K562 (cell line): Measurements from ENCODE around the gene DEDD2. TPM values are rescaled to one million over a fixed set of nuclear protein-coding genes. Genes with fewer than 3 reads are reported as not detected.
A peak's percentile ranks its signal among the peaks of the same experiment; 100 is the strongest.

ENCODE experiments used
- CCNT2 ChIP-seq: IDR thresholded peaks from 2 replicates; pipeline ENCODE4 v1.6.1; 2011; ENCODE audit warnings: borderline replicate concordance, low read depth, mild to moderate bottlenecking, moderate library complexity, mixed read lengths, low read length; ENCODE audit not compliant: insufficient read length; ENCODE audit errors: extremely low read depth
- E2F3 ChIP-seq: fragments of 250-450 bp; sonication (Bioruptor Pico); IDR thresholded peaks from 2 replicates; pipeline ENCODE4 v1.4.0; 2020; ENCODE audit warnings: mild to moderate bottlenecking
- GTF2E2 ChIP-seq: fragments of 200-800 bp; sonication (Bioruptor generic); IDR thresholded peaks from 2 replicates; pipeline ENCODE4 v1.6.1; 2016; ENCODE audit warnings: missing genetic modification characterization, missing compliant biosample characterization
- KDM1A ChIP-seq, 2 experiments: fragments of 450-650 bp; IDR thresholded peaks; 2 replicates each; pipeline ENCODE4 v1.6.1; 2016; ENCODE audit warnings: mild to moderate bottlenecking in 2 of 2
- KDM4B ChIP-seq, 2 experiments: fragments of 450-650 bp in 1 of 2; sonication (generic) in 1 of 2; IDR thresholded peaks; 2 replicates each; pipeline ENCODE4 v1.6.1; 2016 to 2017; ENCODE audit warnings: borderline replicate concordance in 2 of 2, antibody characterized with exemption in 1 of 2, low read depth in 1 of 2, mild to moderate bottlenecking in 1 of 2
- KHSRP ChIP-seq: fragments of 450-650 bp; IDR thresholded peaks from 2 replicates; pipeline ENCODE4 v1.6.1; 2017
- NR2C1 ChIP-seq, 2 experiments: fragments of 450-650 bp; IDR thresholded peaks; 2 replicates each; pipeline ENCODE4 v1.6.1; 2017; ENCODE audit warnings: mild to moderate bottlenecking in 2 of 2, antibody characterized with exemption in 1 of 2, inconsistent platforms in 1 of 2, missing compliant biosample characterization in 1 of 2, missing genetic modification characterization in 1 of 2
- PRMT5 ChIP-seq: sonication (generic); formaldehyde crosslinking; IDR thresholded peaks from 2 replicates; pipeline ENCODE4 v1.5.0; 2020; ENCODE audit warnings: missing genetic modification reagents
- PTRF ChIP-seq: fragments of 450-650 bp; IDR thresholded peaks from 2 replicates; pipeline ENCODE4 v1.6.1; 2016; ENCODE audit warnings: mild to moderate bottlenecking, missing genetic modification characterization, missing compliant biosample characterization
- RBFOX2 ChIP-seq: fragments of 200-400 bp; formaldehyde crosslinking; IDR thresholded peaks from 2 replicates; pipeline ENCODE4 v1.6.1; 2017; ENCODE audit warnings: low read depth, mild to moderate bottlenecking, low read length, moderate library complexity
- RUNX1 ChIP-seq: sonication (generic); IDR thresholded peaks from 2 replicates; pipeline ENCODE4 v1.6.1; 2016; ENCODE audit warnings: antibody characterized with exemption, low read depth
- TCF3 ChIP-seq: sonication (generic); formaldehyde crosslinking; IDR thresholded peaks from 2 replicates; pipeline ENCODE4 v1.4.0; 2020; ENCODE audit warnings: mild to moderate bottlenecking, missing genetic modification reagents
- TRIM28 ChIP-seq: fragments of 450-650 bp; IDR thresholded peaks from 2 replicates; pipeline ENCODE4 v1.6.1; 2017
- U2AF1 ChIP-seq: fragments of 200-400 bp; formaldehyde crosslinking; optimal IDR thresholded peaks from 2 replicates; pipeline ENCODE3; 2017; ENCODE audit warnings: mild to moderate bottlenecking, low read depth, low read length, moderate library complexity
- ZNF12 ChIP-seq: sonication (generic); formaldehyde crosslinking; IDR thresholded peaks from 2 replicates; pipeline ENCODE4 v1.4.0; 2020; ENCODE audit warnings: mild to moderate bottlenecking, missing genetic modification reagents
- ZNF766 ChIP-seq: fragments of 200-800 bp; sonication (Bioruptor generic); conservative IDR thresholded peaks from 2 replicates; pipeline ENCODE4 v1.6.1; 2016; ENCODE audit warnings: missing genetic modification characterization, missing compliant biosample characterization
- polyA plus RNA-seq, 8 experiments: library from polyadenylated mRNA; depleted of rRNA in 4 of 8; stranded (reverse) in 5 of 8; unstranded in 3 of 8; fragments of >200 nt; fragmentation: Nextera tagmentation in 2 of 8; fragmentation: Illumina TruSeq in 1 of 8; extraction: Ambion mirVana in 2 of 8; extraction: Trizol in 1 of 8; gene quantifications; 2 replicates each; pipeline versions ENCODE4 v1.2.1 to v1.2.3, GENCODE V29; 2011 to 2014; ENCODE audit warnings: inconsistent platforms in 1 of 8, missing spikeins in 1 of 8
- total RNA-seq, 7 experiments: library from RNA; depleted of rRNA in 6 of 7; stranded (reverse); fragments of >200 nt in 6 of 7; fragmentation: Illumina TruSeq in 2 of 7; extraction: Trizol in 2 of 7; gene quantifications; 2 replicates each; pipeline versions ENCODE4 v1.2.1 to v1.2.3, GENCODE V29; 2011 to 2021; ENCODE audit warnings: low replicate concordance in 1 of 7
- TF ChIP-seq, protein P1 (sequence below): fragments of 450-650 bp; IDR thresholded peaks from 2 replicates; pipeline ENCODE4 v1.6.1; 2016; ENCODE audit warnings: borderline replicate concordance
- TF ChIP-seq, protein P2 (sequence below): sonication (generic); formaldehyde crosslinking; IDR thresholded peaks from 2 replicates; pipeline ENCODE4 v1.8.1; 2023; ENCODE audit warnings: mild to moderate bottlenecking, missing genetic modification reagents
- TF ChIP-seq, protein P3 (sequence below), 2 experiments: fragments of 250-450 bp in 1 of 2; fragments of 450-650 bp in 1 of 2; sonication (Bioruptor Pico) in 1 of 2; IDR thresholded peaks; 2 replicates each; pipeline versions ENCODE4 v1.6.1 to v1.8.0; 2016 to 2021; ENCODE audit warnings: mild to moderate bottlenecking in 2 of 2, moderate library complexity in 2 of 2, missing compliant biosample characterization in 1 of 2, missing genetic modification characterization in 1 of 2
- TF ChIP-seq, protein P4 (sequence below): fragments of 450-650 bp; formaldehyde crosslinking; IDR thresholded peaks from 2 replicates; pipeline ENCODE4 v1.4.0; 2022; ENCODE audit warnings: mild to moderate bottlenecking, moderate library complexity

DEDD2 gene
- total and polyA plus RNA-seq, 9 of the 15 experiments (the other 6 are each of a cell fraction or from before 2014, with no cell fraction given), result 4.3 to 43.0 (median 29.2) TPM

DNA sequence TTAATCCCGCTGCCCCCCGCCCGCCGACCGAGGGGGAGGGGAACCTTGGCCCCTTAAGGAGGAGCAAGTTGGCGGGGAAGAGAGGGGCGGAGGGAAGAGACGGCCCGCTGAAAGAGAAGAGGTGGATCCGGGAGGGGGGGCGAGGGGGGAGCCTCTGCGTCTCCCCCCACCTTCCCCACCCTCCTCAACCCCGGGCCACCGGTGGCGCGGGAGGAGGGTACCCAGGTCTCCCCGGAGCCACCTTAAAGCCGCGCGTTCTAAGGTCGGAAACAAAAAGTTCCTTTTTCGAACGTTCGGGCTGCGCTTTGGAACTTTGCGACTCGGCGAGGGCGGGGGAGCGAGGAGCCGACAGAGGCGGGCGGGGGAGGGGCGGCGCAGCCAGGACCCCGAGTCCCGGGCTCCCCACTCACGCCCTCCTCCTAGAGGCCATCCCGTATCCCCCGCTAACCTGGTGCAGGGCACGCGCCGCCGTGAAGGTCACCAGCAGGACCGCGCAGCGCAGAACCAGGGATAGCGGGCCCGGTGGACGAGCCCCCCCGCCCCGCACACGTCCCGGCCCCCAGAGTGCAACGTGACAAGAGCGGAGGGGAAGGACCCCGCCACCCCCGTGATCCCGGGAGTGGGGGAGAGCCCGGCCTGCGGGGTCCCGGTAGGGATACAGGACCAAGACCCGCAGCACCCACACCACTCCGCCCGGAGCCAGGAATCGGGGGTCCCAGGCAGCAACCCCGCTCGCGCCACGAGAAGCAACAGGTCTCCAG, 36.8 kb upstream of the DEDD2 start (continued):
- TF ChIP-seq RUNX1 (no peak), U2AF1 (no peak), KHSRP (no peak), CCNT2 (peak; percentile 30), TRIM28 (no peak), PTRF (tag) (no peak), RBFOX2 (no peak), NR2C1 (IDR thresholded peaks at IDR 0.05) (no peak), NR2C1 (tag; IDR thresholded peaks at IDR 0.05) (no peak), TCF3 (CRISPR knock-in tag) (no peak), E2F3 (CRISPR knock-in tag) (no peak), GTF2E2 (tag) (no peak), ZNF766 (CRISPR knock-in tag) (no peak), PRMT5 (CRISPR knock-in tag) (no peak), KDM1A (IDR thresholded peaks at IDR 0.05) (peak in 1 of 2 experiments; percentile 37; a peak in 1 of 4 replicates), ZNF12 (CRISPR knock-in tag) (no peak), KDM4B (IDR thresholded peaks at IDR 0.05; ENCODE audit: borderline replicate concordance in 2 of 2, low read depth in 1 of 2) (0 out of 4 replicates have a peak, but pooled peaks of 1 of the 2 experiments have one; percentile 25)
- TF ChIP-seq, protein P1, sequence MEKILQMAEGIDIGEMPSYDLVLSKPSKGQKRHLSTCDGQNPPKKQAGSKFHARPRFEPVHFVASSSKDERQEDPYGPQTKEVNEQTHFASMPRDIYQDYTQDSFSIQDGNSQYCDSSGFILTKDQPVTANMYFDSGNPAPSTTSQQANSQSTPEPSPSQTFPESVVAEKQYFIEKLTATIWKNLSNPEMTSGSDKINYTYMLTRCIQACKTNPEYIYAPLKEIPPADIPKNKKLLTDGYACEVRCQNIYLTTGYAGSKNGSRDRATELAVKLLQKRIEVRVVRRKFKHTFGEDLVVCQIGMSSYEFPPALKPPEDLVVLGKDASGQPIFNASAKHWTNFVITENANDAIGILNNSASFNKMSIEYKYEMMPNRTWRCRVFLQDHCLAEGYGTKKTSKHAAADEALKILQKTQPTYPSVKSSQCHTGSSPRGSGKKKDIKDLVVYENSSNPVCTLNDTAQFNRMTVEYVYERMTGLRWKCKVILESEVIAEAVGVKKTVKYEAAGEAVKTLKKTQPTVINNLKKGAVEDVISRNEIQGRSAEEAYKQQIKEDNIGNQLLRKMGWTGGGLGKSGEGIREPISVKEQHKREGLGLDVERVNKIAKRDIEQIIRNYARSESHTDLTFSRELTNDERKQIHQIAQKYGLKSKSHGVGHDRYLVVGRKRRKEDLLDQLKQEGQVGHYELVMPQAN, result 0 out of 2 replicates have a peak, but pooled peaks have one; percentile 37
- TF ChIP-seq, protein P2, sequence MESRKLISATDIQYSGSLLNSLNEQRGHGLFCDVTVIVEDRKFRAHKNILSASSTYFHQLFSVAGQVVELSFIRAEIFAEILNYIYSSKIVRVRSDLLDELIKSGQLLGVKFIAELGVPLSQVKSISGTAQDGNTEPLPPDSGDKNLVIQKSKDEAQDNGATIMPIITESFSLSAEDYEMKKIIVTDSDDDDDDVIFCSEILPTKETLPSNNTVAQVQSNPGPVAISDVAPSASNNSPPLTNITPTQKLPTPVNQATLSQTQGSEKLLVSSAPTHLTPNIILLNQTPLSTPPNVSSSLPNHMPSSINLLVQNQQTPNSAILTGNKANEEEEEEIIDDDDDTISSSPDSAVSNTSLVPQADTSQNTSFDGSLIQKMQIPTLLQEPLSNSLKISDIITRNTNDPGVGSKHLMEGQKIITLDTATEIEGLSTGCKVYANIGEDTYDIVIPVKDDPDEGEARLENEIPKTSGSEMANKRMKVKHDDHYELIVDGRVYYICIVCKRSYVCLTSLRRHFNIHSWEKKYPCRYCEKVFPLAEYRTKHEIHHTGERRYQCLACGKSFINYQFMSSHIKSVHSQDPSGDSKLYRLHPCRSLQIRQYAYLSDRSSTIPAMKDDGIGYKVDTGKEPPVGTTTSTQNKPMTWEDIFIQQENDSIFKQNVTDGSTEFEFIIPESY (CRISPR knock-in tag), result peak; percentile 12; the same call in 1 of the 2 replicates
- TF ChIP-seq, protein P3, sequence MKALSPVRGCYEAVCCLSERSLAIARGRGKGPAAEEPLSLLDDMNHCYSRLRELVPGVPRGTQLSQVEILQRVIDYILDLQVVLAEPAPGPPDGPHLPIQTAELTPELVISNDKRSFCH (CRISPR knock-in tag; IDR thresholded peaks at IDR 0.05), result no peak
- TF ChIP-seq, protein P3 (tag; IDR thresholded peaks at IDR 0.05), result no peak
- TF ChIP-seq, protein P4, sequence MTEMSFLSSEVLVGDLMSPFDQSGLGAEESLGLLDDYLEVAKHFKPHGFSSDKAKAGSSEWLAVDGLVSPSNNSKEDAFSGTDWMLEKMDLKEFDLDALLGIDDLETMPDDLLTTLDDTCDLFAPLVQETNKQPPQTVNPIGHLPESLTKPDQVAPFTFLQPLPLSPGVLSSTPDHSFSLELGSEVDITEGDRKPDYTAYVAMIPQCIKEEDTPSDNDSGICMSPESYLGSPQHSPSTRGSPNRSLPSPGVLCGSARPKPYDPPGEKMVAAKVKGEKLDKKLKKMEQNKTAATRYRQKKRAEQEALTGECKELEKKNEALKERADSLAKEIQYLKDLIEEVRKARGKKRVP (CRISPR knock-in tag), result no peak
